Lower leg skin (tissue), 3 donors: ENCODE measurements around the gene PPARA.

Experiments used
- POLR2A ChIP-seq, 2 donors: fragments of 450-650 bp; IDR thresholded peaks; one replicate each; pipeline ENCODE4 v1.6.1; 2016 to 2017; ENCODE audit warnings: antibody characterized with exemption in 2 of 2, mild to moderate bottlenecking in 1 of 2, moderate library complexity in 1 of 2
- TF ChIP-seq, protein P1 (sequence below), 3 donors: fragments of 450-650 bp; IDR thresholded peaks; one replicate each; pipeline ENCODE4 v1.5.1; 2016; ENCODE audit warnings: antibody characterized with exemption in 3 of 3, mild to moderate bottlenecking in 3 of 3, moderate library complexity in 2 of 3

DNA sequence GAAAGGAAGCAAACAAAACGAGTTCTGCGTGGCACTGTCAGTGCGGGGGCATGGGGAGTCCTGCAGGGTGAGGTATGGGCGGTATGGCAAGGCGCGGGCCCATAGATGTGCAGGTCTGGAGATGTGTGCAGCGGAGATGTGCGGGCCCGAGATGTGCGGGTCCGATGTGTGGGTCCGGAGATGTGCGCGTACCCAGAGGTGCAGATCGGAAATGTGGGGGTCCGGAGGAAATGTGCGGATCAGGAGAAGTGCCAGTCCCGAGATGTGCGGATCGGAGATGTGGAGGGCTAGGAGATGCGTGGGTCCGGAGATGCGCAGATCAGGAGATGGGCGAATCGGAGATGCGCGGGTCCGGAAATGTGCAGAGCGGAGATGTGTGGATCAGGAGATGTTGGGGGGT is 63.8 kb downstream of the PPARA start:
- TF ChIP-seq, protein P1, sequence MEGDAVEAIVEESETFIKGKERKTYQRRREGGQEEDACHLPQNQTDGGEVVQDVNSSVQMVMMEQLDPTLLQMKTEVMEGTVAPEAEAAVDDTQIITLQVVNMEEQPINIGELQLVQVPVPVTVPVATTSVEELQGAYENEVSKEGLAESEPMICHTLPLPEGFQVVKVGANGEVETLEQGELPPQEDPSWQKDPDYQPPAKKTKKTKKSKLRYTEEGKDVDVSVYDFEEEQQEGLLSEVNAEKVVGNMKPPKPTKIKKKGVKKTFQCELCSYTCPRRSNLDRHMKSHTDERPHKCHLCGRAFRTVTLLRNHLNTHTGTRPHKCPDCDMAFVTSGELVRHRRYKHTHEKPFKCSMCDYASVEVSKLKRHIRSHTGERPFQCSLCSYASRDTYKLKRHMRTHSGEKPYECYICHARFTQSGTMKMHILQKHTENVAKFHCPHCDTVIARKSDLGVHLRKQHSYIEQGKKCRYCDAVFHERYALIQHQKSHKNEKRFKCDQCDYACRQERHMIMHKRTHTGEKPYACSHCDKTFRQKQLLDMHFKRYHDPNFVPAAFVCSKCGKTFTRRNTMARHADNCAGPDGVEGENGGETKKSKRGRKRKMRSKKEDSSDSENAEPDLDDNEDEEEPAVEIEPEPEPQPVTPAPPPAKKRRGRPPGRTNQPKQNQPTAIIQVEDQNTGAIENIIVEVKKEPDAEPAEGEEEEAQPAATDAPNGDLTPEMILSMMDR (IDR thresholded peaks at IDR 0.05), result no peak
- TF ChIP-seq POLR2A (IDR thresholded peaks at IDR 0.05), result no peak
